NCI-H187 (cell line): Measurements from ENCODE around the gene HMGCL.
"Not testable (repeated sequence)": the region's sequence is repeated elsewhere in the genome, so short reads cannot be mapped to it uniquely, and the experiment has no call there.

Experiments
- DNase-seq, 2 experiments: peaks; one replicate each; lab custom pipeline; 2025; lab: John Stamatoyannopoulos, UW

The HMGCL gene

GRCh38 chr1:23798662-23799142 lies 26.5 kb downstream of the HMGCL start:
- no peak for DNase-seq

GRCh38 chr1:23797478-23798448 lies 27.5 kb downstream of the HMGCL start:
- no peak for DNase-seq

GRCh38 chr1:23796466-23797271 lies 28.6 kb downstream of the HMGCL start:
- DNase-seq = no peak

GRCh38 chr1:23795676-23796465 lies 29.4 kb downstream of the HMGCL start:
- DNase-seq = no peak

GRCh38 chr1:23794732-23795182 lies 30.5 kb downstream of the HMGCL start:
- DNase-seq = not testable (repeated sequence)

- no peak for DNase-seq
Measured at GRCh38 chr1:23793861-23794731, 31.1 kb downstream of the HMGCL start.

GRCh38 chr1:23793018-23793781 lies 32.0 kb downstream of the HMGCL start:
- no peak for DNase-seq

GRCh38 chr1:23792151-23792945 lies 32.9 kb downstream of the HMGCL start:
- DNase-seq = no peak

GRCh38 chr1:23791516-23792047 lies 33.6 kb downstream of the HMGCL start:
- DNase-seq = no peak

GRCh38 chr1:23790696-23791515 lies 34.3 kb downstream of the HMGCL start, which contains the start of gene LYPLA2:
TSS of gene LYPLA2 (plus strand) at chr1:23791145. CDS start at chr1:23792683, 1,538 bp downstream.
- peak; percentile 62 to 83 for DNase-seq

GRCh38 chr1:23788695-23789094 lies 36.5 kb downstream of the HMGCL start:
- no peak for DNase-seq

GRCh38 chr1:23787701-23788100 lies 37.5 kb downstream of the HMGCL start:
- no peak for DNase-seq

GRCh38 chr1:23784846-23785245 lies 40.4 kb downstream of the HMGCL start:
- no peak for DNase-seq

- not testable (repeated sequence) for DNase-seq
Measured at GRCh38 chr1:23783141-23783540, 42.1 kb downstream of the HMGCL start.

- DNase-seq = no peak
Measured at GRCh38 chr1:23779826-23780371, 45.3 kb downstream of the HMGCL start.

- peak; percentile 61 to 76 for DNase-seq
Measured at GRCh38 chr1:23777979-23778814, 47.0 kb downstream of the HMGCL start, which contains the start of gene PITHD1. TSS of gene PITHD1 (plus strand) at chr1:23778418. CDS start at chr1:23778516, 98 bp downstream.
